Measurements from ENCODE around the gene PCDHGC3.

- no peak for TF ChIP-seq TAF1 (IDR thresholded peaks at IDR 0.05; ENCODE audit: low read depth)
- no peak for TF ChIP-seq EP300 (IDR thresholded peaks at IDR 0.05; ENCODE audit: borderline replicate concordance)
- no peak for TF ChIP-seq NFIC (IDR thresholded peaks at IDR 0.05)
- no peak for TF ChIP-seq CEBPB (IDR thresholded peaks at IDR 0.05)
- TF ChIP-seq TCF12 (IDR thresholded peaks at IDR 0.05; ENCODE audit: low read depth): no peak
- no peak for TF ChIP-seq EGR1 (IDR thresholded peaks at IDR 0.05)
Observed at GRCh38 chr5:141437221-141437620, 38.5 kb upstream of the PCDHGC3 start.
